ENCODE measurements around the gene MYBPHL. TPM values are rescaled to one million over a fixed set of nuclear protein-coding genes. Genes with fewer than 3 reads are reported as not detected.
"Not testable (repeated sequence)": the region's sequence is repeated elsewhere in the genome, so short reads cannot be mapped to it uniquely, and the experiment has no call there.

Gene MYBPHL
- total RNA-seq, 2 experiments from 2014 or later = not detected

DNA sequence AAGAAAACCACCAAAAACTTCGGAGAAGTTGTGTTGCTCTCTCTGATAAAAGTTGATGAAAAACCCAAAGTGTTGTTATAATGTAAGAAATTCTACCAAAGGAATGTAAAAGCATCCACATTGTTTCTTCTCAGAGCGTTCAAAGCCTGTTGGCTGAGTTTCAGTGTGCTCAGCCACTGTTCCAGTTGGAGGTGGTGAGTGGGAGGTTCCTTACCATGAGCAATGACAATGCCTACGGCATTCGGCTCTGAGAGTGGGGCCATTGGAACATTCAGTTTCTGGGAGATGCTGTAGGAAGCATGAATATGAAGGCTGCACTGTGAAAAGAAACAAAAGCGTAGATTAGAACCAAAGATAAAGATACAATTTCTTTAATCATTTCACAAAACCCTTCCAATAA, 20.5 kb upstream of the MYBPHL start:
- Mint-ChIP-seq H3K4me1 (ENCODE audit: low read depth) (no peaks in the 10 kb centered on the region), H3K9me3 (ENCODE audit: insufficient read depth) (peaks cover 24% of the 10 kb centered on the region), H3K36me3 (ENCODE audit: low read depth) (peaks cover 17% of the 10 kb centered on the region), H3K4me3 (no peak overlapping the region), H3K27ac (no peak overlapping the region), H3K27me3 (ENCODE audit: low read depth) (no peaks in the 10 kb centered on the region)
- DNase-seq (no peak), ATAC-seq (no peak)
- ChIA-PET POLR2A (interaction anchor here (0.8 kb wide), 1 partner anchor 13 kb away, joined by 3 read pairs; no protein-coding TSS in a partner anchor), CTCF (no interaction called here)

DNA sequence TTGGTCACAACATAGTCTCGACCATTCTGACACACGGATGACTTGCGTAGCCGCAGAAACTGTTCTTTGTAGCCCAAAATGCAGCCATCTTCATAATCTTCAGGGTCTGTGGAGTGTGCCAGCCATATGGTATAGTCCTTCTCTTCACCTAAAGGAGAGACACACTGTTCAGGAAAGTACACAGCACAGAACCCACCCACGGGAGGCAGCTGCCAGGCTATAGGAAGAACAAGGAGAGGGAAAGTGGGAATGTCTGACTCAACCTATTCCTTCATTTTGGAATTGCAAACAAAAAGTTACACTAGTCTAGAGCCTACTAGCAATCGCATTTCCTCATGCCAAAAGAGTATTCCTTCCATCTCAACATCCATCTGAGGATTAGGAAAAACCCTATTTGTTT, 16.2 kb upstream of the MYBPHL start:
- Mint-ChIP-seq H3K27ac (no peak overlapping the region), H3K4me1 (ENCODE audit: low read depth) (no peaks in the 10 kb centered on the region), H3K4me3 (no peak overlapping the region), H3K9me3 (ENCODE audit: insufficient read depth) (no peaks in the 10 kb centered on the region), H3K36me3 (ENCODE audit: low read depth) (no peaks in the 10 kb centered on the region), H3K27me3 (ENCODE audit: low read depth) (no peaks in the 10 kb centered on the region)
- DNase-seq = no peak
- CTCF ChIA-PET = no interaction called here
- no peak for ATAC-seq
- POLR2A ChIA-PET = no interaction called here

DNA sequence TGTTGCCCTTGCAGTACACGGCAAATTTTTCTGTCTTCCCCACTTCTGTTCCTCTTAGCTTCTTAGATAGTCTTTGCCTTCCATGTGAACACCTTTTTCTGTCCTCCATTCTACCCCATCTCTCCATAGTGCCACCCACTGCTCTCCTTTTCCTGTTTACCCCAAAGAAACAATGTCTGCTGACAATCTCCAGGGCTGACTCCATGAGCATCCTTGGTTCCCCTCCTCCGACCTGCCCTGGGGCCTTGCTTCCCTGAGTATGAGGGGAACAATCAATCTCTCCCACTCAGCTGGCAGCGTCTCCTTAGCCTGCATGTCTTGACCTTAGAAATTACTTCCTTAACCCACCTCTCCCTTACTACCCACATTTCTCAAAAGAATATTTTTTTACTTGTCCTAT, 12.3 kb upstream of the MYBPHL start:
- H3K27me3 Mint-ChIP-seq (ENCODE audit: low read depth) = no peaks in the 10 kb centered on the region
- ChIA-PET POLR2A (interaction anchor here (0.6 kb wide), 1 partner anchor 36 kb away, joined by 3 read pairs; the partner anchor contains the start of gene PSRC1), CTCF (no interaction called here)
- H3K27ac Mint-ChIP-seq = no peak overlapping the region
- ATAC-seq = no peak
- H3K4me1 Mint-ChIP-seq (ENCODE audit: low read depth) = no peaks in the 10 kb centered on the region
- no peak overlapping the region for H3K4me3 Mint-ChIP-seq
- no peaks in the 10 kb centered on the region for H3K36me3 Mint-ChIP-seq (ENCODE audit: low read depth)
- no peak for DNase-seq
- H3K9me3 Mint-ChIP-seq (ENCODE audit: insufficient read depth) = no peaks in the 10 kb centered on the region

DNA sequence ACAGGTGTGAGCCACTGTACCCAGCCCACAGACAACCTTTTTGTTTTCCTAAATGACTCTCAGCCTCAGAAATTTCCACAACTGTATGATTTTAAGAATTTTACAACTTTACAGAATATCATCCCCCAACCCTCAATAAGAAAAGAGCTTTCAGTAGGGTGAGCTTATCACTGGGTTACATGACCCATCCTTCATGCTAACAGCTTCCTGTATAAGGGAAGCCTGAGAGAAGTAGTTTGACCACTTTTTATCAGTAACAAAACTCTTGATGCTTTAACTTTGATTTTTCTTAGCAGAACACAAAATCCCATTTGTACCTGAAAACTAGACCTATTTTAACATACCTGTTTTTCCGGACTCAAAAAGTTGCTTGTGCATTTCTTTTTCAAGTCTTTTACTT, 9.7 kb upstream of the MYBPHL start:
- ChIA-PET CTCF (interaction anchor here (0.7 to 1.2 kb wide), 4 partner anchors 9 to 116 kb away, joined by 3 read pairs; no protein-coding TSS in a partner anchor), POLR2A (no interaction called here)
- no peak overlapping the region for H3K4me3 Mint-ChIP-seq
- H3K9me3 Mint-ChIP-seq (ENCODE audit: insufficient read depth) = no peaks in the 10 kb centered on the region
- H3K4me1 Mint-ChIP-seq (ENCODE audit: low read depth) = no peaks in the 10 kb centered on the region
- H3K27ac Mint-ChIP-seq = no peak overlapping the region
- H3K36me3 Mint-ChIP-seq (ENCODE audit: low read depth) = no peaks in the 10 kb centered on the region
- ATAC-seq (no peak), DNase-seq (no peak)
- H3K27me3 Mint-ChIP-seq (ENCODE audit: low read depth) = peaks cover 3% of the 10 kb centered on the region

DNA sequence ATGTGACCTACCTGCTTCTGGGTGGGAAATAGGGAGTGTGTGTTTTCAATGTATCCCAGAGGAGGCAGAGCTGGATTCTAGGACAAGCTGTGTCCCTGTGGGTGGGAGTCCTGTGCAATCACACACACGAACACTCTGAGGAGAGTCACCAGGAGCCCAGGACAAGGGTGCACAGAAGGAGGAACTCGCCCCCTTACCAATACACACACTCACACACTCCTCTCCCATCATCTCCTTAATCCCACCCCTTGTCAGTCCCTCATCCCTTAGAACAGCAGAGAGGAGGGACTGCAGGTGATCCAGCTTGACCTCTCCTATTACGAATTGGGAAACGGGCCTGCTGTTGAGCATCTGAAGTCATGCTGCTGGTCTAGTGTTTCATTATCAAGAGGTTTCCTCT, 8.5 kb upstream of the MYBPHL start:
- DNase-seq (no peak), ATAC-seq (no peak)
- ChIA-PET CTCF (interaction anchor here (1.0 kb wide), 1 partner anchor 8 kb away, joined by 3 read pairs; no protein-coding TSS in a partner anchor), POLR2A (no interaction called here)
- Mint-ChIP-seq H3K4me1 (ENCODE audit: low read depth) (no peaks in the 10 kb centered on the region), H3K9me3 (ENCODE audit: insufficient read depth) (no peaks in the 10 kb centered on the region), H3K27me3 (ENCODE audit: low read depth) (peaks cover 3% of the 10 kb centered on the region), H3K27ac (no peak overlapping the region), H3K4me3 (no peak overlapping the region), H3K36me3 (ENCODE audit: low read depth) (no peaks in the 10 kb centered on the region)

DNA sequence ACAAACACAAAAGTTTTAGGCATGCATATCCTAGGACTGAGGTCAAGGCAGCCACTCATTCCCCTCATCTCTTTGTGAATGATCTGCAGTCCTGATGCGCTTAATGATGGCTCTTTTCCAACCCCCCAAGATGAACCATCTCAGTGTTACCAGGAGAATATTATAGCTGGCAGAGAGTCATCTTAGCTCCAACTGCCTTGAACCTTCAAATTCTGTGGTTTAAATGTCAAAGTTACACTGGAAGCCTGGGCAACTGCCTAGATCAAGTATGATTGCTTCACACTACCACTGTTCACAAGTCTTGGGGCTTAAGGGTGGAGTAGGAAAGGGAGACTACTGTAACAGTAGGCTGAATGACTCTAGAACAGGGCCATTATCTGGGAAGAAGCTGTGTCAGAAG, 8.0 kb upstream of the MYBPHL start:
- Mint-ChIP-seq H3K27ac (no peak overlapping the region), H3K36me3 (ENCODE audit: low read depth) (no peaks in the 10 kb centered on the region), H3K9me3 (ENCODE audit: insufficient read depth) (no peaks in the 10 kb centered on the region), H3K27me3 (ENCODE audit: low read depth) (peaks cover 3% of the 10 kb centered on the region), H3K4me1 (ENCODE audit: low read depth) (no peaks in the 10 kb centered on the region), H3K4me3 (no peak overlapping the region)
- ChIA-PET CTCF (no interaction called here), POLR2A (no interaction called here)
- DNase-seq = no peak
- ATAC-seq = no peak

DNA sequence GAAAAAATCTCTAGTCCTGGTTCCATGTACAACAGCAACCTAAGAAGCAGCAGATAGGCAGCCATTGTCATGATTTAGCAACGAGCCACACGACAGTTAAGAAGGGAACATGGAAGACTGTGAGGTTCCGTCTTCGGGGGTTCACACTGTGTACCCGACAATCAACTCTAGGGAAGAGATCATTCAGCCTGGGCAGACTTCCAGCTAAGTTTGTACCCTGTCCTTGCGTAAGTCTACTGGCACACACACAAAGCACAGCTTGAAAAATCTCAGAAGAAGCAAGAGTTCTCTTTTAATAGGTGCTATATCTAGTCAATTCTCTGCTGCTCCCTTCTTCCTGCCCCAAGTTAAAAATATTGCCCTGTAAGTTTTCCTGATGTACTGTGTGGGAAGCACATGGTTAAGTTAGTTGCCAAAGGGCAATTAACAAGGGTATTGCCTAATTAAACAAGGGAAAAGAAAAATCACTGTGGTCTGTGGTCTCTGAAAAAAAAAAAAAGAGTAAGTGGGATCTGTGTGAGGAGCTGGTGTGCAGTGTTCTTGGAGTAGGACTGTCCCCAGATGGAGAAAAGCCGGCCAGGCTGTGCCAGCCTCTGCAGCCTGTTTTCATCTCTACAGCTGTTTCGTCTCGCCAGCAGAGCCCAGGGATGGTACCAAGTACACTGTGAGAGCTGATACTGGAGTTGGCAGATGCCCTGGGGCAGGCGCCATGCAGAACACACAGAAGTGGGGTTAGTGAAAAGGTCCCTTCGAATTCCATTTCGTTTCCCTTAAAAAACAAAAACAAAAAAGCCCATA, 6.4 kb upstream of the MYBPHL start:
- ChIA-PET CTCF (no interaction called here), POLR2A (no interaction called here)
- Mint-ChIP-seq H3K4me1 (ENCODE audit: low read depth) (no peaks in the 10 kb centered on the region), H3K9me3 (ENCODE audit: insufficient read depth) (no peaks in the 10 kb centered on the region), H3K36me3 (ENCODE audit: low read depth) (no peaks in the 10 kb centered on the region), H3K27ac (no peak overlapping the region), H3K27me3 (ENCODE audit: low read depth) (peaks cover 3% of the 10 kb centered on the region), H3K4me3 (no peak overlapping the region)
- no peak for ATAC-seq
- DNase-seq = no peak

DNA sequence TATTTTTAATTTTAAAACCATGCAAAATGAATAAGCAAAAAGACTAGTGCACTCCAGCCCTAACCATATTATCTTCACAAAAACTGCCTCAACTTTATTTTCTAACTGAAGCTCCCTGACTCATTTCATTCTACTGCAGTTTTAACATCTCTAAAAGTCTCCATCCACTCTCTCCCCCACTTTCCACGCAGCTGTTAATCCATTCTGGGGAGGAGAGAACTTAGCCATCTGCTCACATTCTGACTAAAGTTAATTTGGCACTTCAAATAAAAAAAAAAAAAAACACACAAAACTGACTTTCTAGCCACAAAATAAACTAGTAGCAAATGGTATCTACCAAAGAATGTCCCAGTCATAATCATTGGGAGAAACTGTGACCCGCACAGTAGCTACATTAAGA, 5.4 kb upstream of the MYBPHL start:
- Mint-ChIP-seq H3K36me3 (ENCODE audit: low read depth) (no peaks in the 10 kb centered on the region), H3K27me3 (ENCODE audit: low read depth) (peaks cover 3% of the 10 kb centered on the region), H3K9me3 (ENCODE audit: insufficient read depth) (no peaks in the 10 kb centered on the region), H3K4me3 (no peak overlapping the region), H3K27ac (no peak overlapping the region), H3K4me1 (ENCODE audit: low read depth) (no peaks in the 10 kb centered on the region)
- no peak for DNase-seq
- ChIA-PET CTCF (no interaction called here), POLR2A (no interaction called here)
- ATAC-seq = no peak

DNA sequence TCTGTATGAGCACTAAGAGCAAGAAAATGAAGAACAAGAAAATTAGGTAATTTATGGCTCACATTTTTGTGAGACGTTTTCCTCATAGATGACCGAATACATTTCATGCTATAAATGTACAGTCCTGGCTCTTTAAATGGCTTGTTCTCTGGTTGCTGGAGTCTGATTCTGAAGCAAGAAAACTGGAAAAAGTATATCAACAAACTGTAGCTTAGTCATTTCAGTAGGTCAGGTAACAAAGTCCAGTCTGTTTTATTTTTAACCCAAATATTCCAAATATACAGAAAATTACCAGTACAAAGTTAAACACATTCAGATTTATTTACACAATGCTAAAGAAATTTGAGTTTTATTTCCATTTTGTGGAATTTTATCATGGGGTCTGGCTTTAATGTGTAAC, 2.5 kb upstream of the MYBPHL start:
- no peak overlapping the region for H3K4me3 Mint-ChIP-seq
- POLR2A ChIA-PET = no interaction called here
- peaks cover 3% of the 10 kb centered on the region for H3K27me3 Mint-ChIP-seq (ENCODE audit: low read depth)
- ATAC-seq (no peak), DNase-seq (no peak)
- no peak overlapping the region for H3K27ac Mint-ChIP-seq
- CTCF ChIA-PET = no interaction called here
- H3K4me1 Mint-ChIP-seq (ENCODE audit: low read depth) = no peaks in the 10 kb centered on the region
- H3K36me3 Mint-ChIP-seq (ENCODE audit: low read depth) = no peaks in the 10 kb centered on the region
- no peaks in the 10 kb centered on the region for H3K9me3 Mint-ChIP-seq (ENCODE audit: insufficient read depth)

DNA sequence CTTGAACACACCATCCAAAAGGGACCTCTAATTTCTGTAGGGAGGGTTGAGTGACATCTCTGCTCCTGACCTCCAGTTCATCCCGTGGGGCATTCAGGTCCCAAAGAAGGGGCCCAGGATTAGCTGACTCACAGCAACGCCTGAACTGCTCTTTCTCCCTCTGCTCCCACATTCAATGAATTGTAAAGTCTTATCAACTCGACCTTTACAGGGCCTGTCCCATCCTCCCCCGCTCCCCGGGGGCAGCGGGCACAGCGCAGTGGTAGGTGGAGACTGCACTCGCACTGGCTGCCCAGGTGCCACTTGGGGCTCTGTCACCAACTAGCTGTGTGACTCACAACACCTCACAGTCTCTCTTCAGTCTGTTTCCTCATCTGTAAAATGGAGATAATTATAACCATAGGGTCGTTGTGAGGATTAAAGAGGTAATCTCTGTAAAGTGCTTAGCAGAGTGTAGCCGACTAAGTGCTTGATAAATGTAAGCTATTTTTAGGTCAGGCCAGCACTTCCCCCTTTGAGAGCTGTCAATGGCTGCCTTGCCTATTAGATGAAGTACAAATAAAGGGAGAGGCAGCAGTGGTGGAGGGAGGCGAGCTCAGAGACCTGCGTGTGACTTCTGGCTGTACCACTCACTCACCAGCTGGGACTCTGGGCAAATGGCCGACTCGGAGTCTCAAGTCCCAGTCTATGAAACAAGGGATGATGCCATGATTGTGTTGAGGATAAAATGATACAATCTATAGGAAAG, 637 bp upstream of the MYBPHL start:
- Mint-ChIP-seq H3K4me3 (no peak overlapping the region), H3K27me3 (ENCODE audit: low read depth) (peaks cover 3% of the 10 kb centered on the region), H3K4me1 (ENCODE audit: low read depth) (no peaks in the 10 kb centered on the region), H3K27ac (no peak overlapping the region), H3K9me3 (ENCODE audit: insufficient read depth) (no peaks in the 10 kb centered on the region), H3K36me3 (ENCODE audit: low read depth) (no peaks in the 10 kb centered on the region)
- DNase-seq = no peak
- no peak for ATAC-seq
- ChIA-PET POLR2A (no interaction called here), CTCF (interaction anchor here (0.9 to 1.5 kb wide), 4 partner anchors 9 to 225 kb away, joined by 3 to 4 read pairs (median 3); partner anchors contain the start of genes PSRC1 and SORT1)

DNA sequence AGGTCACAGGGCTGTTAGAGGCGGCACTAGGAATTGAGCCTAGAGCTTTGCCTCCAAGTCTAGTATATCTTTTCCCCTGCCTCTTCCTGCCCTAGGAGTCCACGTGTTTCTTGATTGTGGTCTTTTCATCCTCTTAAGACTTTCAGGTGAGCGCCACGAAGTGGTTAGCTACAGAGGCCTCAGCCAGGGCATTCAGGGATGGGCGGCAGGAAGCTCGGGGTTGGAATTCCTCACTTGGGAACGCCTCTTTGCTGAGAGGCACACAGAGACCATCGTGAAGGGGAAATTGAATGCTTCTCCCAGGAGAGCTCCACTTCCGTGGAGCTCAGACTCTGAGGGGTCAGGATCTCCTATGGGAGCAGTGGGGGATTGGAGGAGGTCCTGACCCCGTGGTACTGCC, 820 bp downstream of the MYBPHL start:
- H3K9me3 Mint-ChIP-seq (ENCODE audit: insufficient read depth); POLR2A ChIA-PET; H3K27me3 Mint-ChIP-seq (ENCODE audit: low read depth); DNase-seq; H3K36me3 Mint-ChIP-seq (ENCODE audit: low read depth); H3K4me1 Mint-ChIP-seq (ENCODE audit: low read depth); H3K27ac Mint-ChIP-seq; ATAC-seq; H3K4me3 Mint-ChIP-seq: not testable (repeated sequence)
- CTCF ChIA-PET = interaction anchor here (0.9 to 1.5 kb wide), 2 partner anchors 92 to 93 kb away, joined by 4 to 5 read pairs; partner anchors contain the start of gene SORT1

DNA sequence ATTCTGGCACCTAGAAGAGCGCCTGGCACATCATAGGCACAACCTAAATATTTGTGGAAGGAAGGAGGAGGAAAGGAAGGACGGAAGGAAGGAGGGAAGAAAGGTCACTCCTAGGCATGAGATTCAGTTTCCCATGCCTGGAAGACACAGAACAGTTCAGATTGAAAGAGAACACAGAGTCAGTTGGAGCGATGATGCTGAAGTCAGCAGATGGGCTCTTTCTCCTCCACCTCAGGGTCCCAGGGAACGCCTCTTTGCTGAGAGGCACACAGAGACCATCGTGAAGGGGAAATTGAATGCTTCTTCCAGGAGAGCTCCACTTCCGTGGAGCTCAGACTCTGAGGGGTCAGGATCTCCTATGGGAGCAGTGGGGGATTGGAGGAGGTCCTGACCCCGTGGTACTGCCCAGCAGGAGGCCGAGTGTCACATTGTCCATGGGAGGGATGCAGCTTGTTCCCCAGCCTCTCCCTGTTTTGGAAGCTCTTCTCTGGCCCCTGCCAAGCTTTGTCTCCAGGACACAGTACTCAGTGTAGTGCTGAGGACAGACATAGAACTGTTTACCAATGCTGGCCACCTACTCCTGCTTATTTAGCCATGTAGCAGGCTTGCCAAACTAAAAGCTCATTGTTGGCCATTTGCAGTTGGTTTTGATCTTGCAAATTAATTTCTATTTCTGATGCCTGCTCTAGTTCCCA, 2.4 kb downstream of the MYBPHL start:
- Mint-ChIP-seq H3K27me3 (ENCODE audit: low read depth) (no peaks in the 10 kb centered on the region), H3K27ac (no peak overlapping the region), H3K9me3 (ENCODE audit: insufficient read depth) (no peaks in the 10 kb centered on the region), H3K4me3 (no peak overlapping the region), H3K36me3 (ENCODE audit: low read depth) (no peaks in the 10 kb centered on the region), H3K4me1 (ENCODE audit: low read depth) (no peaks in the 10 kb centered on the region)
- POLR2A ChIA-PET = no interaction called here
- DNase-seq (no peak), ATAC-seq (no peak)
- CTCF ChIA-PET = interaction anchor here (1.2 to 1.5 kb wide), 2 partner anchors 21 to 228 kb away, joined by 3 to 5 read pairs; partner anchors contain the start of gene PSRC1

All from activated CD8-positive, alpha-beta T cell treated with anti-CD3 and anti-CD28 coated beads, Interleukin-2, amount 10 ng/mL, durations not matched to agents 7 days and 5 days (primary cell).